OCI-LY1 (cell line): ENCODE measurements around the gene MTM1.

ENCODE experiments used
- H2AFZ ChIP-seq: fragments of 200-600 bp; sonication (generic), shearing (Covaris generic); 2 replicates; pipeline ENCODE4 v1.6.0; 2014; ENCODE audit warnings: antibody characterized with exemption, mild to moderate bottlenecking, low read length
- H3F3A ChIP-seq: fragments of 200-600 bp; sonication (generic), shearing (Covaris generic); 2 replicates; pipeline ENCODE4 v1.6.0; 2014; ENCODE audit warnings: mild to moderate bottlenecking, antibody characterized with exemption, low read length, moderate library complexity; ENCODE audit not compliant: insufficient read depth
- H3K27ac ChIP-seq: fragments of 200-600 bp; sonication (generic); 2 replicates; pipeline ENCODE4 v1.5.1; 2014; ENCODE audit warnings: low read length, mixed run types, mild to moderate bottlenecking, low read depth; ENCODE audit not compliant: poor library complexity, severe bottlenecking
- H3K27me3 ChIP-seq: fragments of 200-600 bp; sonication (generic); 2 replicates; pipeline ENCODE4 v1.6.0; 2014; ENCODE audit warnings: antibody characterized with exemption, mild to moderate bottlenecking, low read length, moderate library complexity; ENCODE audit not compliant: insufficient read depth
- H3K36me3 ChIP-seq: fragments of 200-600 bp; sonication (generic); 2 replicates; pipeline ENCODE4 v1.6.1; 2014; ENCODE audit warnings: mild to moderate bottlenecking, antibody characterized with exemption, low read length, moderate library complexity, mixed read lengths; ENCODE audit not compliant: insufficient read depth
- H3K4me1 ChIP-seq: fragments of 200-600 bp; sonication (generic); 2 replicates; pipeline ENCODE4 v1.5.1; 2014; ENCODE audit warnings: mild to moderate bottlenecking, low read length, moderate library complexity; ENCODE audit not compliant: insufficient read depth, severe bottlenecking
- H3K4me2 ChIP-seq: fragments of 200-600 bp; sonication (generic), shearing (Covaris generic); 2 replicates; pipeline ENCODE4 v1.6.1; 2014; ENCODE audit warnings: low read length
- H3K4me3 ChIP-seq: fragments of 200-600 bp; sonication (generic); 2 replicates; pipeline ENCODE4 v1.5.1; 2014; ENCODE audit warnings: low read length, low read depth, mild to moderate bottlenecking, mixed read lengths; ENCODE audit not compliant: poor library complexity, severe bottlenecking
- H3K79me2 ChIP-seq: fragments of 200-600 bp; shearing (Covaris generic); 2 replicates; pipeline ENCODE4 v1.6.1; 2016; ENCODE audit warnings: mixed run types, low read length, mixed read lengths; ENCODE audit not compliant: insufficient read depth
- H3K9ac ChIP-seq: fragments of 200-600 bp; sonication (generic), shearing (Covaris generic); 2 replicates; pipeline ENCODE4 v1.6.1; 2014; ENCODE audit warnings: mild to moderate bottlenecking, low read length, mixed read lengths
- H3K9me2 ChIP-seq: fragments of 200-600 bp; sonication (generic), shearing (Covaris generic); 2 replicates; pipeline ENCODE4 v1.6.1; 2014; ENCODE audit warnings: low read depth, mild to moderate bottlenecking, low read length, mixed read lengths
- H3K9me3 ChIP-seq: fragments of 200-600 bp; shearing (Covaris generic); 2 replicates; pipeline ENCODE4 v1.6.1; 2014; ENCODE audit warnings: low read length, mixed read lengths
- H4K20me1 ChIP-seq: fragments of 200-600 bp; sonication (generic), shearing (Covaris generic); 2 replicates; pipeline ENCODE4 v1.6.0; 2016; ENCODE audit warnings: mild to moderate bottlenecking, low read length; ENCODE audit not compliant: insufficient read depth
- EZH2 ChIP-seq: fragments of 200-600 bp; sonication (generic), shearing (Covaris generic); IDR thresholded peaks from 2 replicates; pipeline ENCODE4 v1.8.0; 2017; ENCODE audit warnings: borderline replicate concordance, mixed run types, mild to moderate bottlenecking, antibody characterized with exemption, low read length, moderate library complexity, mixed read lengths
- TF ChIP-seq, protein P1 (sequence below): fragments of 200-600 bp; sonication (generic), shearing (Covaris generic); IDR thresholded peaks from 2 replicates; pipeline ENCODE4 v1.5.1; 2017; ENCODE audit warnings: mild to moderate bottlenecking, antibody characterized with exemption, low read length, moderate library complexity, mixed read lengths

MTM1 gene

DNA sequence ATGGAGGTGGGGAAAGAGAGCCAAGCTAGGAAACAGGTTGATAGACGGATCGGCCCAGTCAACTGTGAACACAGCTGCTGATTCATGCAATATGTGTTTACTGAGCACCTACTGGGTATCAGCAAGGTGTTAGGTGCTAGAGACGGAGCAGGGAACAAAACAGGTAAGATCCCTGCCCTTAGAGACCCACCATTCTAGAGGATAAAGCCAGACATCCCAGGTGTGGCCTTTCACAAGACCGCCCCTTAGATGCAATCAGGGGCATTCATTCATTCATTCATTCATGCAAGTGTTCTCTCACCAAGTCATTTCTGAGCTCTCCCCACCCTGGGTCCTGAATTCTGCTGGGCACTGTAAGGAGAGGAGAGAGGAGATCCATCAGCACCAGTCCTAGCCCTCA lies 20.2 kb upstream of the MTM1 start:
- H3K27ac ChIP-seq: no peak overlapping the region
- H3K36me3 ChIP-seq: no peaks in the 10 kb centered on the region
- H2AFZ ChIP-seq: 0 out of 2 replicates have a peak overlapping the region, but pooled peaks have one; percentile 49
- H3K79me2 ChIP-seq: no peaks in the 10 kb centered on the region
- no peaks in the 10 kb centered on the region for H3K9me3 ChIP-seq
- peak overlapping the region; percentile 65 for H3K4me2 ChIP-seq
- H4K20me1 ChIP-seq: no peaks in the 10 kb centered on the region
- H3F3A ChIP-seq: no peaks in the 10 kb centered on the region
- peak overlapping the region; percentile 51 for H3K4me3 ChIP-seq
- H3K9ac ChIP-seq: peak overlapping the region; percentile 47; the same call in 1 of the 2 replicates
- H3K4me1 ChIP-seq: peaks cover 20% of the 10 kb centered on the region
- no peaks in the 10 kb centered on the region for H3K27me3 ChIP-seq
- H3K9me2 ChIP-seq: no peaks in the 10 kb centered on the region
- no peak for TF ChIP-seq EZH2
- TF ChIP-seq, protein P1, sequence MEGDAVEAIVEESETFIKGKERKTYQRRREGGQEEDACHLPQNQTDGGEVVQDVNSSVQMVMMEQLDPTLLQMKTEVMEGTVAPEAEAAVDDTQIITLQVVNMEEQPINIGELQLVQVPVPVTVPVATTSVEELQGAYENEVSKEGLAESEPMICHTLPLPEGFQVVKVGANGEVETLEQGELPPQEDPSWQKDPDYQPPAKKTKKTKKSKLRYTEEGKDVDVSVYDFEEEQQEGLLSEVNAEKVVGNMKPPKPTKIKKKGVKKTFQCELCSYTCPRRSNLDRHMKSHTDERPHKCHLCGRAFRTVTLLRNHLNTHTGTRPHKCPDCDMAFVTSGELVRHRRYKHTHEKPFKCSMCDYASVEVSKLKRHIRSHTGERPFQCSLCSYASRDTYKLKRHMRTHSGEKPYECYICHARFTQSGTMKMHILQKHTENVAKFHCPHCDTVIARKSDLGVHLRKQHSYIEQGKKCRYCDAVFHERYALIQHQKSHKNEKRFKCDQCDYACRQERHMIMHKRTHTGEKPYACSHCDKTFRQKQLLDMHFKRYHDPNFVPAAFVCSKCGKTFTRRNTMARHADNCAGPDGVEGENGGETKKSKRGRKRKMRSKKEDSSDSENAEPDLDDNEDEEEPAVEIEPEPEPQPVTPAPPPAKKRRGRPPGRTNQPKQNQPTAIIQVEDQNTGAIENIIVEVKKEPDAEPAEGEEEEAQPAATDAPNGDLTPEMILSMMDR: no peak

DNA sequence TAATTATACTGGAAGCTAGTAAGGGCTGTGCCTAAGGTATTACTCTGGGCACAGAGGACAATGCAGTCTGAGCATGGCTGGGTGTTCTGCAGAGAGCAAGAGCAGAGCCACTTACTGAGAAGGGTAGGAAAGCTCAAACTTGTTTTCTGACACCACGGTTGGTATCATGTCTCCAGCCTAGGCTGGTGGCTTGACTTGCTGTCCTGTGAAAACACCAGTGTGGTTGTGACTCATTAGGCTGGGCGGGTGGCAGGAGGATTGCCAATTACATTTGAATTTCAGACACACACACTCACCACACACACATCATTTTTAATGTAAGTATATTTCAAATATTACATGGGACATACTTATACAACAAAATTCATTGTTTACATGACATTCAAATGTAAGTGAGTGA lies 19.7 kb upstream of the MTM1 start:
- H3K27me3 ChIP-seq: no peaks in the 10 kb centered on the region
- H3K36me3 ChIP-seq: no peaks in the 10 kb centered on the region
- H3K4me1 ChIP-seq: peaks cover 20% of the 10 kb centered on the region
- H4K20me1 ChIP-seq: no peaks in the 10 kb centered on the region
- no peak overlapping the region for H3K27ac ChIP-seq
- no peak overlapping the region for H3K9ac ChIP-seq
- H3K79me2 ChIP-seq: no peaks in the 10 kb centered on the region
- no peaks in the 10 kb centered on the region for H3F3A ChIP-seq
- no peaks in the 10 kb centered on the region for H3K9me2 ChIP-seq
- H3K4me2 ChIP-seq: no peak overlapping the region
- H3K9me3 ChIP-seq: no peaks in the 10 kb centered on the region
- H3K4me3 ChIP-seq: no peak overlapping the region
- no peak for TF ChIP-seq EZH2
- TF ChIP-seq, protein P1: no peak
- no peak overlapping the region for H2AFZ ChIP-seq

DNA sequence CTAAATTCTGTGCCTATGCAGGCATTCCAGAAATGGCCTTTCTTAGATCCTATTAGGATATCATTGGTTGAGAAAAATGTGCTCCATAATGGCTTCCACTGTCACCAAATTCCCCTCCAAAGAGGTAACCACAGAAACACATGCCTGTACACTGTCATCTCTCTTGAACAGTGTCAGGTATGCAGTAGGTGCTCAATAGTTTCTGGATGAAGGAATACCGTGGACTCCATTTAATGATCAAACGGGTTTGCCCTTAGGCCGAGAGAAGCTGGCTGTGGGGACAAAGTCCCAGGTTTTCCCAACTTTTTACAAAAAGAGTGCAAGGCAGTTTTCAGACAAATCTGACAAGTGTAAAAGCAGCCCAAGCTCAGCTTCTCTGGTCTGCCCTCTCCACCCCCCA lies 16.5 kb upstream of the MTM1 start:
- TF ChIP-seq, protein P1: no peak
- no peak for TF ChIP-seq EZH2
- H3K4me1 ChIP-seq: peaks cover 13% of the 10 kb centered on the region
- no peak overlapping the region for H3K4me3 ChIP-seq
- no peaks in the 10 kb centered on the region for H4K20me1 ChIP-seq
- H3K79me2 ChIP-seq: no peaks in the 10 kb centered on the region
- H2AFZ ChIP-seq: no peak overlapping the region
- H3F3A ChIP-seq: no peaks in the 10 kb centered on the region
- no peak overlapping the region for H3K9ac ChIP-seq
- H3K27me3 ChIP-seq: no peaks in the 10 kb centered on the region
- no peaks in the 10 kb centered on the region for H3K9me3 ChIP-seq
- H3K4me2 ChIP-seq: no peak overlapping the region
- H3K27ac ChIP-seq: no peak overlapping the region
- no peaks in the 10 kb centered on the region for H3K36me3 ChIP-seq
- H3K9me2 ChIP-seq: no peaks in the 10 kb centered on the region
